Measurements from ENCODE around the gene PIK3C2G. TPM values are rescaled to one million over a fixed set of nuclear protein-coding genes. Genes with fewer than 3 reads are reported as not detected.
A peak's percentile ranks its signal among the peaks of the same experiment; 100 is the strongest.

The PIK3C2G gene
- total RNA-seq, 1 donor from 2014 or later, result 0.85 TPM

DNA sequence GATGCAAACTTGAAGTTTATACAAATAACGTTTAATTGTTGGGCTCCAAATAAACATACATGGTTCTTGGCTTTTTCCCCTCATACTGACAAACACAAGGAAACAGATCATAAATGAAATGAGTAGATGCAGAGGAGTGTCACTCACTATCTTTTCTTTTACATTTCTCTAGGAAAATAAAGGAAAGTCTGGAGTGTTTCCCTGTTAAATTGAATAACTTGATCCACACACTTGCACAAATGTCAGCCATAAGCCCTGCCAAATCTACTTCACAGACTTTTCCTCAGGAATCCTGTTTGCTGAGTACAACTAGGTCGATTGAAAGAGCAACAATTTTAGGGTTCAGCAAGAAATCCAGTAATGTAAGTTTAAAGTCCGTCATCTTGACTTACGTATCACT lies 301.2 kb downstream of the PIK3C2G start:
- no peak for DNase-seq (ENCODE audit: low read depth)

DNA sequence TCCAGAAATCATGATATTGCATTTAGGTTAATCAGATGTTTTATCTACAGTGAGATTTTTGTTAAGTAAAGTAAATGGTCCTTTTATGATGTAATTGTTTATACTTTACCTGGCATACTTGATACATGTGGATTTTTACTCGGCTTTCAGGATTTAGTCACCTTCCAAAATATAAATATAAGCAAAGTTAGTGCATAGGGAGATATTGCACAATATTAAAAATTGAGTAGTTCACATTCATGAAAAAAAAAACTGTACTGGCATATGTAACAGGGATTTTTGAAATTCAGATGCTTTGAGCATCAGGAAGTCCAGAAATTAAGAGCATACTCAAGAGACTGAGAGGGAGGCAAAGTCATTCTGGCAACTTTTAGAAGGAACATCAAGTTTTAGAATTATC lies 303.0 kb downstream of the PIK3C2G start:
- DNase-seq (ENCODE audit: low read depth), result no peak

DNA sequence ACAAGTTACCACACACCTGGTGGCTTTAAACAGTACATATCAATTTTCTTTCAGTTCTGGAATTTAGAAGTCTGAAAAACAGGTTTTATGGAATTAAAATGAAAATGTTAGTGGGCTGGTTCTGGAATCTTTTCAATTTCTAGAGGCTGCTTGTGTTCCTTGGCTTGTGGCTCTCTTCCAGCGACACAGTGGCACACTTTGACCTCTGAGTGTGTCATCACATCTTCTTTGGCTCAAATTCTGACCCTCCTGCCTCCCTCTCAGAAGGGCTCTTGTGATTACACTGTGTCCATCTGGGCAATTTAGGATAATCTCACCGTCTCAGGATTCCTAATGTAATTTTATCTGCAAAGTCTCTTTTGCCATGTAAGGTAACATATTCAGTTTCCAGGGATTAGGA lies 306.5 kb downstream of the PIK3C2G start:
- DNase-seq (ENCODE audit: low read depth), result no peak

DNA sequence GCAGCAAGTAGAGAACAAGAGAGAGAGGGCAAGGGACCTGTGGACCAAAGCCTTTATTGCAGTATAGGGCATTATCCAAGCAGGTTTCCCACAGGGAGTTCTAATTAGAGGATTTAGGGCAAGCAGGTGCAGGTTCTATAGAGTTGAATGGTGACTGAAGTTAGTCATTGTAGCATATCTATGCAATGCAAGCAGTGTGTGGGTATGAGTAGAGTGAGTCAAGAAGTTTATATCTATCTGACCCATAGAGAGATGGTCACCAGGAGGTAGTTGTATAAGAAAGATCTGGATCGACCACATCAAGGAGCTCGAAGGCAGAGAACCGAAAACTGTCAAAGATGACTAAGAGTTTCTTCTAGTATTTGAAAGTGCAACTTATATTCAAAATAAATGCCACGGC lies 309.2 kb downstream of the PIK3C2G start:
- no peak for DNase-seq (ENCODE audit: low read depth)

DNA sequence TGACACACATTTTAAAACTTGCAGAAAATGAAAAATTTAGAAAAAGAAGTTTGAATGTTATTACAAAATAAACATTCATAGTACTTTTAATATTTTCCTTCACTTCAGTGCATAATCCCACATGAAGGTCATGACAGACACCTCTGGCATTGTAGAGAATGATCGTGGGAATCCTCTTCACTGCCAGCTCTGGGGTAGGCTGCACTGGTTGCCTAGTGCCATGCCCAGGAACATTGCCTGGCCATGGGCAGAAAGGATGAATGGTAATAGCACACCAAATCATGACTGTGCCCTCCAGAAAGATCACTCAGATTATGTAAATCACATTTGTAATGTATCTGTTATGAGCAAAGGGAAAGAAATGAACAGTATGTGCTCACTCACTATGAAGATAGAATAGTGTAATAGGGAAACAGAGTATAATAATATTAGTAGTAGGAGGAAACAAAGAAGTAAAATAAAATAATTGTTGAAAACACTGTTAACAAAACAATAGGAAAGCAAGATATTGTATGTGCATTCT lies 314.8 kb downstream of the PIK3C2G start:
- peak; percentile 7 for DNase-seq (ENCODE audit: low read depth)

- no peak for DNase-seq (ENCODE audit: low read depth)
These were observed 315.3 kb downstream of the PIK3C2G start for GRCh38 chr12:18576648-18577047.

DNA sequence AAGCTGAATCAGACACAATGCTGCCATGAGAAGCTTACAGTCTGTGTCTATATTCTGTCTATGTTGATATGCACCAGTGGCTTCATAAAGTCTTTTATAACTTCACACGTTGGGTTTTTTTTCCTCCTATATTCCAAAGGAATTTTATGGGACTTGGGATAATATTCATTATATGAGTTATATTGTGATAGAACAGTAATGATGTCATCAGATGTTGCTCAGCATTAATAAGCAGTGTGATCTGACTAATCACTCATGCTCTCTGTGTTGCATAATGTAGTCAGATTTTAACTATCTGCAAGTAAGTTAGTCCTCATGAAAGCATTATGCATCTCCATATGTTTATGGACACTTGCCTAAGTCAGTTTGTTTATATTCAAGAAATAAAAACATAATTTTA lies 316.9 kb downstream of the PIK3C2G start:
- DNase-seq (ENCODE audit: low read depth), result peak; percentile 75

DNA sequence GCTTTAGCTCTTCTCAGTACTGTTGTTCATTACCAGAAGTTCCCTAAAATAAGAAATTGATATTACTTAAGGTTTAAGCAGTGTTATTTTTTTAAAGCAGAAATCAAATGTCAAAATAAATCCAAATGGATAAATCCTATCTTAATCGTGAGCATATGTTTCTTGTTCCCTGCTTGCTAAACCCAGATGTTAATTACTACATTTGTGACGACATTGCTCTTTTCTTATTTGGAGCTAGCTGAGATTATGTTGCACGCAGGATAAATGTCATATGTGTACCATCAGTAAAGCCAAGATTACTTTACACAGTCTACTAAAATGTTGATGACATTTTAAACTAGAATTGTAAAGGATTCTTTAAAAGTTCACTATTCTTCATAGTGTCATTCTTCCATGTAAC lies 319.0 kb downstream of the PIK3C2G start:
- DNase-seq (ENCODE audit: low read depth), result no peak

DNA sequence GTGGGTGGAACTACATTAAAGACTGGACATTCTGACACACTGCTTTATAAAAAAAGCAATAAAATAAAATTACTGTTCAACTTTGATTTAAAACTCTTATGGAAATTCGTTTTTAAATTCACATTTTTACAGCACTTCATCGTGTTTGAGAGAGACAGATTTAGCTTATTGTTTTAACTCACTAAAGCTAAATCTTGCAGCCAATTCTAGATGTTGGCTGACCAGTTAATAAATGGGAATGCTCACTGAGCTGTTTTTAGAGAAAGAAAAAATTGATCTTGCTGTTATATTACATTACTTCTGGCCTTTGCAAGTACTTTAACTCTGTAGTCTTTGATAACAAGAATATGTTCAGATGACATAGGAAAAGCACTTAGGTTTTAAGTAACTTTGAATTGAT lies 319.4 kb downstream of the PIK3C2G start:
- DNase-seq (ENCODE audit: low read depth), result no peak

- DNase-seq (ENCODE audit: low read depth), result no peak
These were observed 320.1 kb downstream of the PIK3C2G start for GRCh38 chr12:18581232-18581962.

- DNase-seq (ENCODE audit: low read depth), result no peak
These were observed 322.3 kb downstream of the PIK3C2G start for GRCh38 chr12:18583655-18584054.

DNA sequence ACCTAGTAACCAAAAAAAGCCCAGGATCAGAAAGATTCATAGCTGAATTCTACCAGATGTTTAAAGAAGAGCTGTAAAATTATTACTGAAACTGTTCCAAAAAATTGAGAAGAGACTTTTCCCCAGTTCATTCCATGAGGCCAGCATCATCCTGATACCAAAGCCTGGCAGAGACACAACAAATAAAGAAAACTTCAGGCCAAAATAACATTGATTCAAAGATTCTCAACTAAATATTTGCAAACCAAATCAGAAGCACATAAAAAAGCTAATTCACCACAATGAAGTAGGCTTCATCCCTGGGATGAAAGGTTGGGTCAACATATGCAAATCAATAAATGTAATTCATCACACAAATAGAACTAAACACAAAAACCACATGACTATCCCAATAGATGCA lies 325.3 kb downstream of the PIK3C2G start:
- DNase-seq (ENCODE audit: low read depth), result no peak

GRCh38 chr12:18589316-18589715 lies 328.0 kb downstream of the PIK3C2G start:
- peak; percentile 16 for DNase-seq (ENCODE audit: low read depth)

DNA sequence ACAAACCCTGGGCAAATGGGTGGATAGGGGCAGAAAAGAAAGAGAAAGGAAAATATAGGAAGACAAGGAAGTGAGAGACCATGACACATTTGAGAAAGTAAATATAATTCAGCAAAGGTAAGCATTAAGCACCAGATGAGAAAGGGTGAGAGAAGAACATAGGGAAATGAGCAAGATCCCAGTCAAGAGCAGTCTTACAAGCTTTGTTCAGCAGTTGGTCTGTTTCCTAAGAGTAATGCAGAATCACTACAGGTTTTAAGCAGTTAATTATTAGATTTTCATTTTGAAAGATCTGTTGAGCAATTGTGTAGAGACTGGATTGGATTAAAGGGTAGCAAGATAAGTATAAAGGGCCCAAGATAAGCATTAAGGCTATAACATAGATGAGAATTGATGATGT lies 330.2 kb downstream of the PIK3C2G start:
- peak; percentile 61 for DNase-seq (ENCODE audit: low read depth)

GRCh38 chr12:18595412-18595811 lies 334.1 kb downstream of the PIK3C2G start:
- DNase-seq (ENCODE audit: low read depth), result peak; percentile 92

- no peak for DNase-seq (ENCODE audit: low read depth)
These were observed 340.6 kb downstream of the PIK3C2G start for GRCh38 chr12:18601962-18602361.

- DNase-seq (ENCODE audit: low read depth), result no peak
These were observed 351.7 kb downstream of the PIK3C2G start for GRCh38 chr12:18612971-18613370.

DNA sequence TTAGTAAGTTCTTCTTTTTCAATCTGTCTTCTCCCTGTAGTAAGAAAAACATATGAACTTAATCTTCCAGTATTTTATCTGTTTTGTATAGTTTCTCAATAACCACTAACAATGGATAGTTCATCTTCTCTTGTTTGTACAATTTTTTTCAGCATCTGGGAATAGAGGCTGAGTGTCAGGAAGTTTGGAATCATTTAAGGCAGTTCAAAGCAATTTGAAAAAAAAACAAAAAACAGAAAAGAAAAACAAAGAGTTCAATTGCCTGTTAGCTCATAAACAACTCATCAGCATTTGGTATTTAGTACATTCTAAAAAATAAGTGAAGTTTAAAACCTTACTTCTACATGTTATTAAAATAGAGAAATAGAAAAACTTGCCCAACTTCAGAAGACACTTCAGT lies 359.7 kb downstream of the PIK3C2G start:
- DNase-seq (ENCODE audit: low read depth), result no peak

GRCh38 chr12:18629445-18629844 lies 368.1 kb downstream of the PIK3C2G start:
- no peak for DNase-seq (ENCODE audit: low read depth)

DNA sequence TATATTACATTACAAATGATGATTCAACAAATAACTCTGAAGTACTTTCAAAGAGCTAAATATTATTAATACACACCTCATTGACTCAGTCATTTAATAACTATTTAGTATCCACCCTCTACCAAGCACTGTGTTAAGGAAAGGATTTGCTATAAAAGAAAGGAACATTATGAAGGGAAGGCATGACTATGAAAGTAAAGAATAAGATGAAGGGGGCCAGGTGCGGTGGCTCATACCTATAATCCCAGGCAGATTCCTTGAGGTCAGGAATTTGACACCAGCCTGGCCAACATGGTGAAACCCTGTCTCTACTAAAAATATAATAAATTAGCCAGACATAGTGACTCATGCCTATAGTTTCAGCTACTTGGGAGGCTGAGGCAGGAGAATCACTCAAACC lies 368.6 kb downstream of the PIK3C2G start:
- DNase-seq (ENCODE audit: low read depth), result no peak

- no peak for DNase-seq (ENCODE audit: low read depth)
These were observed 370.0 kb downstream of the PIK3C2G start for GRCh38 chr12:18631339-18631738.

DNA sequence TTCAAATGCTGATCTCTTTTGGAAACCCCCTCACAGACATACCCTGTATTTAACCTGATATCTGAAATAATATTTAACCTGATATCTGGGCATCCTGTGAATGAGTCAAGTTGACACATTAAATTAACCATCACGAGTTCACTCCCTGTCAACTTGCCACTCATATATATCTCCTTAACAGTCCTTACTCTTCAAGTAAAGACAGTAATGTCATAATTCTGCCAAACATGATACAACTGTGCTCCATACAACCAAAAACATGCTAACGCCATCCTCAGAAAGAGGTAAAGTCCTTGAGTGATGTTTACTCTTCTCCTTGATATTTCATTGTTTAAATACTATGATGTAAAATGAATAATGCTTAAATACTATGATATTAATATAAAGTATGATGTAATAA lies 371.5 kb downstream of the PIK3C2G start:
- DNase-seq (ENCODE audit: low read depth), result no peak

- no peak for DNase-seq (ENCODE audit: low read depth)
These were observed 373.1 kb downstream of the PIK3C2G start for GRCh38 chr12:18634382-18634781.
